GM18526 (cell line): ENCODE data around the gene SUGP2.

Experiments used
- POLR2A ChIP-seq: IDR thresholded peaks from 3 replicates; pipeline ENCODE4 v1.6.1; 2011; ENCODE audit not compliant: insufficient read length; ENCODE audit errors: extremely low read depth

The SUGP2 gene

DNA sequence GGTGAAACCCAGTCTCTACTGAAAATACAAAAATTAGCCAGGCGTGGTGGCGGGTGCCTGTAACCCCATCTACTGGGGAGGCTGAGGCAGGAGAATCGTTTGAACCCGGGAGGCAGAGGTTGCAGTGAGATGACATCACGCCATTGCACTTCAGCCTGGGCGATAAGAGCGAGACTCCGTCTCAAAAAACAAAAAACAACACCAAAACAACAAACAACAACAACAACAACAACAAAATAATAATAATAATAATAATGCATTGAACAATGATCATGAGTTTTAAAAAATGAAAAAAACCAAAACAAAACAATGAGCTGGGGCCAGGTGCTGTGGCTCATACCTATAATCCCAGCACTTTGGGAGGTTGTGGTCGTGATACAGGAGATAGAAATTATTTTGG lies 69.2 kb downstream of the SUGP2 start:
- no peak for TF ChIP-seq POLR2A

DNA sequence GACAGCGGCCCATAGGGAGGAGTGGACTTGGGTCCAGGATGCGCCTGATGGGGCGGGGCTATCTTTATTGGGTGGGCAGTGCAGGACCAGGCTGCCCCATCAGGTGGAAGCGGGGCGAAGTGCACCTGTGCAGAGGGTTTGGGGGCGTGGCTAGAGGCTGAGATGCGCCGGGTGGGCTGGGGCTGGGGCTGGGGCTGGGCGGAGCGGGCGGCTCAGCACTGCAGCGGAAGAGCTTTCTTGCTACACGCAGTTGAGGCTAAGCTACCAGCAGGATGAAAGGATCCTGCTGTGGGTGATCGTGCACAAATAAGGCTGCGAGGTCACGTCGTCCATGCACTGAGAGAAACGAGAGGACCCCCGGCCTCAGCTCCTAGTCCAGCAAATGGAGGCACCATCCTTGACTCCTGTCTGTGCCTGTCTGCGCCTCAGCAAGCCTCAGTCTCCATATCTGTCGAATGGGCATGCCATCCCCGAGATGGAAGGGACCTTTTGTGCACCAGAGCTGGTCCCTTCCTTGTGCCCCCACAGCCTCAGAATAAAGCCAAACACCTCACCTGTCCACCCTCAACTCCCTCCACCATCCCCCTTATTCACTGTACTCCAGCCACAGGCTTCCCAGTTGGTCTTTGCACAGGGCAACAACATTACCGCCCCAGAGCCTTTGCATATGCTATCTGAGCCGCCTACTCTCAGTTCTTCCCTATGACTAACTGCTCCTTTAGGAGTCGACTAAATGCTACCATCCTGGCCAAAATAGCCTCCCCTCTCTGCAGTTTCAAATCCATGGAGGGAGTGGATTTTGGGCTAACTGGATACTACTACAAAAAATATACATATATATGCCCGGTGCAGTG lies 71.3 kb downstream of the SUGP2 start:
- no peak for TF ChIP-seq POLR2A

DNA sequence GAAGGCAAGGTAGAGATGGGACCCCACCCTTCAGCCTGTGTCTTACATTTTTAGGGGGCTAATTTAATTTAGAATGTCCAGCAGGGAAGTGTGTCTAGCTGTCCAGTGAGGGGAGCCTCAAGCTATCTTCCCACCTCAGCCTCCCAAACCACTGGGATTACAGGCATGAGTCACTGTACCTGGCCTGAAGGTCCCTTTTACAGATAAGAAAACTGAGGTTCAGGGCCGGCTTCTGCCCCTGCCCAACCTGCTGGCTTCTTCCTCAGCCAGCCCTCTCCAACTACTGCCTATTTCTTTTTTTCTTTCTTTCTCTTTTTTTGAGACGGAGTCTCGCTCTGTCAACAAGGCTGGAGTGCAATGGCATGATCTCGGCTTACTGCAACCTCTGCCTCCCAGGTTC lies 72.9 kb downstream of the SUGP2 start:
- TF ChIP-seq POLR2A = no peak

DNA sequence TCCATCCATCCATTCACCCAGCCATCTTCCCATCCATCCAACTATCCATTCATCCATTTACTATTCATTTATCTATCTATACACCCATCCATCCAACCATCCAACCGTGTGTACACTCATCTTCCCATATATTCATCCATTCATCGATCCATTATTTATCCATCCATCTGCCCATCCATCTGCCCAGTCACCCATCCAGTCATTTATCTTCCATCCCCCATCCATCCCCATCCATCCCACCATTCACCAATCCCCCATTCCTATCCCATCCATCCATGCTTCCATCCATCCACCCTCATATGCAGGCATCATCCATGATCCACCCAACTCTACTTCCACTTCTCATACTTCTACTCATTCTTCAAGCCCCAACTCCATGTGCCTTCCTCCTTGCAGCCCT lies 78.3 kb downstream of the SUGP2 start:
- TF ChIP-seq POLR2A = no peak

DNA sequence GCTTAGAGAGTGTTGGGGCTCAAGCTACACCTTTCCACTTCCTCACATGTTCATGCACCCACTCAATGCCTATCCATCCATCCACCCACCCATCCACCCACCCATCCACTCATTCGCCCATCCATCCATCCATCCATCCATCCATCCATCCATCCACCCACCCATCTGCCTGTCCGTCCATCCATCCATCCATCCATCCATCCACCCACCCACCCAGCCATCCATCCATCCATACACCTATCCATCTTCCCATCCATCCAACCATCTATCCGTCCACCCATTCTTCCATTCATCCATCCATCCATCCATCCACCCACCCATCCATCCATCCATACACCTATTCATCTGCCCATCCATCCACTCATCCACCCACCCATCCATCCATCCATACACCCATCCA lies 79.2 kb downstream of the SUGP2 start:
- TF ChIP-seq POLR2A = no peak

GRCh38 chr19:18951721-18952281 lies 81.5 kb downstream of the SUGP2 start:
- TF ChIP-seq POLR2A = no peak

DNA sequence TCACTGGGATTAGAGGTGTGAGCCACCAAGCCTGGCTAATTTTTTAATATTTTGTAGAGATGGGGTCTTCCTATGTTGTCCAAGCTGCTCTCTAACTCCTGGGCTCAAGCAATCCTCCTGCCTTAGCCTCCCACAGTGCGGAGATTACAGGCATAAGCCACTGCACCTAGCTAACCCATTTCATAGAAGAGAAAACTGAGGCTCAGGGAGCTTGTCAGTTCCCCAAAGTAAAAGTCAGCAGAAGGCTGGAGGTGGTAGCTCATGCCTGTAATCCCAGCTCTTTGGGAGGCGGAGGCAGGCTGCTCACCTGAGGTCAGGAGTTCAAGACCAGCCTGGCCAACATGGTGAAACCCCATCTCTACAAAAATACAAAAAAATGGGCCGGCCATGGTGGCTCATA lies 83.5 kb downstream of the SUGP2 start:
- no peak for TF ChIP-seq POLR2A

DNA sequence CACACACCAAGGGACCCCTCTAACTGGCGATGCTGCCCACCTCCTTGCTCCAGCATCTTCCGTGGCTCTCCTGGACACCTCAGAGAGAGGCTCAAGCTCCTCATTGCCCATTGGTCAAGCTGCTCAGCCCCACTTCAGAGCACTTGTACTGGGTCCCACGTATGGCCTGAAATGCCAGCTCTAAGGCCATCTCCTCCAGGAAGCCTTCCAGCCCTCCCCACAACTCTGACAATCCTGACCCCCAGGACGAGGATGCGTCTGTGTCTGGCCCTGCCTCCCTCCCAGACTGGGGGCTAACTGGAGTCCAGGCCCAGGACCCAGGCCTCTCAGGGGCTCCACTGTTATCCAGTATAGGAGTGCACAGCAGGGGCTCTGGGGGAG lies 84.4 kb downstream of the SUGP2 start:
- no peak for TF ChIP-seq POLR2A

- TF ChIP-seq POLR2A = no peak
These were observed 85.0 kb downstream of the SUGP2 start for GRCh38 chr19:18948075-18948975.

- TF ChIP-seq POLR2A = no peak
These were observed 86.4 kb downstream of the SUGP2 start for GRCh38 chr19:18946918-18947317.

- no peak for TF ChIP-seq POLR2A
These were observed 87.0 kb downstream of the SUGP2 start for GRCh38 chr19:18946335-18946734.

DNA sequence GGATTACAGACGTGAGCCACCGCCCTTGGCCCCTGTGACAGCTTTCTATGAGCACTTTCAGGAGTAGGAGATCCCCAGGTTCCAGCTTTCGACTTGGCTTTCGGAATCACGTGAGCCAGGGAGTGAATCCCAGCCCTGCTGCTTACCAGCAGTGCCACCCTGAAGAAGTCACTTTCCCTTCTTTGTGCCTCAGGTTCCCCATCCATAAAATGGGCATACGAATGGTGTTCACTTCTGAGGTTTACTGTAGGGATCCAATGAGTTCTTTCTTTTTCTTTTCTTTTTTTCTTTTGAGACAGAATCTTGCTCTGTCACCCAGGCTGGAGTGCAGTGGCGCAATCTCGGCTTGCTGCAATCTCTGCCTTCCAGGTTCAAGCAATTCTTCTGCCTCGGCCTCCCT lies 88.0 kb downstream of the SUGP2 start:
- TF ChIP-seq POLR2A = no peak

DNA sequence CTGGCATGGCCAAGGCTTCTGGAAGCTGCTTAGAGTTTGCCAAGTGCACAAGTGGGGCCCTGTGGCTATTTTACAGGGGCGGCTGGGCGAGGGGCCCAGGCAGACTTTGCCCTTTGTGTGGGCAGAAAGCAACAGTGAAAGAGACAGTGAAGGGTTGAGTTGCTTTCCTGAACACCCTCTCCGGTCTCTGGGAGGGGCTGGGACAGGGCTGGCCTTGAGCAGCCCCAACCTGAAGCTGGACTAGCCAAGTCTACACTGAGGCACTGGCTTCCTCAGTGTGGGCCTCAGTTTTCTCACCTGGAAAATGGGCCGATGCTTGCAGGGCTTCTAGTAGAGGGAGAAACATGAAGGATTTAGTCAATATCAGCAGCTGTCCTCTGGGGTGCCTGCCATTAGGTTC lies 89.9 kb downstream of the SUGP2 start:
- TF ChIP-seq POLR2A = no peak

DNA sequence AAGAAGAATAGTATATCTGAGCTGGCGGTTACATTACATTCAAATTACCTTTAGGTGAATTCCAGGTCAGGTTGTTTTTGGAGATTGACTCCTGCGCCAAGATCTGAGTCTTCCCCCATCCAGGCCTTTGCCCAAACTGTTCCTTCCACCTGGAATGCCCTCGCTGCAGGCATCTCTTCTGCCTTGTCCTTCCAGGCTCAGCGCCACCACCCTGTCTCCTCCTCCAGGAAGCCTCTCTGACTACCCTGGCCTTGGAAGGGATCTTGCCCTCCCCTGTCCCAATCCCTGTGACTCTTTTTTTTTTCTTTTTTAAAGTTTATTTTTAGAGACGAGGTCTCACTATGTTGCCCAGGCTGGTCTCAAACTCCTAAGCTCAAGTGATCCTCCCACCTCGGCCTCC lies 90.6 kb downstream of the SUGP2 start:
- no peak for TF ChIP-seq POLR2A

DNA sequence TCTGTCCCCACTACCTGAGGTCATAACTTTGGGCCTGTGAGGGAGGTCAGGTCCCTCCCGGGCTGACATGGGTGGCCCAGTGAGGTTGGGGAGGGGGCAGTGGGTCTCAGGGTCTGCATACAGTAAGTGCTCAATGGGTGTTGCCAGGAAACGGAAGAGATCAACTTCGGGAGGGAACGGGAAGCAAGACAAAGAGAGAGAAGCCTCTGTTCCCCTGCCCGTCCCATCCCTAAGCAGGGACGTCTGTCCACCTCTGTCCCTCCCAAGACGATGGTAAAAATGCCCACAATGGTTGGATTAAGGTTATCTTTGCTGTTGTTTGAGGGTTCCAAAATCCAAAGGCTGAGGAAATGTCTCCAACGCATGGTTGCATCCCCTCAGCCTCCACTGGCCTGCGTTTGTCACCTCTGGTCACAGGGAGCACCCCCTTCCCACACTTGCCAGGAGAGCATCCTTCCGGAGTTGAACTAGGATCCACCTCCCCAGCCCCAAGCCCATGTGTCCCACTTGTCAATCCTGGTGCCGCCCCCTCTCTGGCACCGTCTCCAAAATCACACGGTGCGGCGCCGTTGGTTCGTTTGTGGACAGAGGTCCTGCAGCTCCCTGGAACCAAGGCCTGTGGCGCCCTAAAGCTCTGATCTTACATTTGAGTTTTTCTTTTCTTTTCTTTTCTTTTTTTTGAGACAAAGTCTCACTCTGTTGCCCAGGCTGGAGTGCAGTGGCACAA lies 91.5 kb downstream of the SUGP2 start:
- TF ChIP-seq POLR2A = no peak
